SK-N-SH (cell line): ENCODE measurements around the gene IFNL1. TPM values are rescaled to one million over a fixed set of nuclear protein-coding genes. Genes with fewer than 3 reads are reported as not detected.

ENCODE experiments used
- CTCF ChIA-PET: fragments of 300-600, 350-600 bp; formaldehyde crosslinking; extraction: SDS; loops from one replicate; lab custom pipeline; 2021; lab: Yijun Ruan, JAX
- POLR2A ChIA-PET: fragments of 350-600 bp; sonication (Branson Sonifier 250); formaldehyde crosslinking; extraction: SDS; loops from one replicate; lab custom pipeline; 2020; ENCODE audit warnings: antibody characterized with exemption, inconsistent platforms; lab: Yijun Ruan, JAX
- DNase-seq: peaks from one replicate; pipeline ENCODE4 v3.0.0; 2012
- H2AFZ ChIP-seq: fragments of 200-600 bp; sonication (generic); 2 replicates; pipeline ENCODE4 v1.8.1; 2016; ENCODE audit warnings: antibody characterized with exemption, mild to moderate bottlenecking, low read depth
- H3F3A ChIP-seq: fragments of 200-600 bp; sonication (generic); replicated peaks from 2 replicates; pipeline ENCODE3; 2016; ENCODE audit warnings: antibody characterized with exemption, mild to moderate bottlenecking; ENCODE audit not compliant: insufficient read depth
- H3K27ac ChIP-seq, 2 experiments: fragments of 200-500 bp in 1 of 2; fragments of 200-600 bp in 1 of 2; sonication (Bioruptor generic) in 1 of 2; sonication (generic), shearing (Covaris generic) in 1 of 2; 2 replicates each; pipeline versions ENCODE4 v1.5.1 to v1.6.1; 2014 to 2016; ENCODE audit warnings: low read depth in 2 of 2, inconsistent platforms in 1 of 2, low read length in 1 of 2, mild to moderate bottlenecking in 1 of 2, mixed read lengths in 1 of 2
- H3K27me3 ChIP-seq: fragments of 200-600 bp; sonication (generic), shearing (Covaris generic); 2 replicates; pipeline ENCODE4 v1.6.1; 2016; ENCODE audit warnings: mixed run types; ENCODE audit not compliant: insufficient read depth
- H3K36me3 ChIP-seq, 2 experiments: fragments of 200-500 bp in 1 of 2; fragments of 200-600 bp in 1 of 2; sonication (Bioruptor generic) in 1 of 2; sonication (generic) in 1 of 2; replicated peaks in 1 of 2; 2 replicates each; pipeline versions ENCODE3 to v1.5.1; 2014 to 2016; ENCODE audit warnings: low read length in 1 of 2, mild to moderate bottlenecking in 1 of 2; ENCODE audit not compliant: insufficient read depth in 2 of 2, control insufficient read depth in 1 of 2
- H3K4me1 ChIP-seq, 2 experiments: fragments of 200-500 bp in 1 of 2; fragments of 200-600 bp in 1 of 2; sonication (Bioruptor generic) in 1 of 2; sonication (generic), shearing (Covaris generic) in 1 of 2; 2 replicates each; pipeline versions ENCODE4 v1.5.1 to v1.6.1; 2014 to 2016; ENCODE audit warnings: low read depth in 1 of 2, low read length in 1 of 2, mixed run types in 1 of 2; ENCODE audit not compliant: insufficient read depth in 2 of 2, control insufficient read depth in 1 of 2
- H3K4me2 ChIP-seq: fragments of 200-600 bp; sonication (generic), shearing (Covaris generic); 2 replicates; pipeline ENCODE4 v1.6.1; 2017; ENCODE audit warnings: mixed run types
- H3K4me3 ChIP-seq, 2 experiments: fragments of 200-500 bp in 1 of 2; fragments of 200-600 bp in 1 of 2; sonication (Bioruptor generic) in 1 of 2; sonication (generic), shearing (Covaris generic) in 1 of 2; 2 replicates each; pipeline versions ENCODE4 v1.5.1 to v1.8.1; 2014 to 2016; ENCODE audit warnings: low read depth in 2 of 2, inconsistent platforms in 1 of 2, low read length in 1 of 2, mild to moderate bottlenecking in 1 of 2, mixed read lengths in 1 of 2, moderate library complexity in 1 of 2
- H3K79me2 ChIP-seq: fragments of 200-600 bp; sonication (generic); 2 replicates; pipeline ENCODE4 v1.8.1; 2017; ENCODE audit warnings: mild to moderate bottlenecking; ENCODE audit not compliant: insufficient read depth
- H3K9ac ChIP-seq: fragments of 200-600 bp; sonication (generic); 2 replicates; pipeline ENCODE4 v1.6.1; 2017; ENCODE audit warnings: mixed run types
- H3K9me2 ChIP-seq: fragments of 200-600 bp; sonication (generic); 2 replicates; pipeline ENCODE4 v1.6.1; 2017; ENCODE audit warnings: mixed run types
- H3K9me3 ChIP-seq: fragments of 200-600 bp; sonication (generic); 2 replicates; pipeline ENCODE4 v1.6.1; 2017; ENCODE audit warnings: mixed run types, mild to moderate bottlenecking, moderate library complexity
- H4K20me1 ChIP-seq: fragments of 200-600 bp; sonication (generic); 2 replicates; pipeline ENCODE4 v1.6.1; 2017; ENCODE audit warnings: mild to moderate bottlenecking, mixed run types; ENCODE audit not compliant: insufficient read depth
- EZH2phosphoT487 ChIP-seq: fragments of 200-600 bp; sonication (generic); IDR thresholded peaks from 2 replicates; pipeline ENCODE4 v1.6.1; 2017; ENCODE audit warnings: low read depth, mixed run types, mild to moderate bottlenecking, antibody characterized with exemption, moderate library complexity, borderline replicate concordance
- FOSL2 ChIP-seq: IDR thresholded peaks from 2 replicates; pipeline ENCODE4 v1.4.0; 2012; ENCODE audit warnings: low read depth, mild to moderate bottlenecking, moderate library complexity, borderline replicate concordance
- MXI1 ChIP-seq: IDR thresholded peaks from 2 replicates; pipeline ENCODE4 v1.6.1; 2012; ENCODE audit warnings: mild to moderate bottlenecking, low read depth, low read length, improper control_type of control experiment
- NFIC ChIP-seq: IDR thresholded peaks from 2 replicates; pipeline ENCODE4 v1.4.0; 2012; ENCODE audit warnings: borderline replicate concordance
- NRF1 ChIP-seq: IDR thresholded peaks from 2 replicates; pipeline ENCODE4 v1.6.1; 2012; ENCODE audit warnings: low read depth, mild to moderate bottlenecking, low read length
- POLR2AphosphoS5 ChIP-seq: IDR thresholded peaks from 2 replicates; pipeline ENCODE4 v1.6.1; 2012; ENCODE audit warnings: low read depth, low read length
- SIN3A ChIP-seq: IDR thresholded peaks from 2 replicates; pipeline ENCODE4 v1.6.1; 2012; ENCODE audit warnings: low read depth, mild to moderate bottlenecking, low read length, moderate library complexity, borderline replicate concordance
- TAF1 ChIP-seq: IDR thresholded peaks from 2 replicates; pipeline ENCODE4 v1.6.1; 2012; ENCODE audit warnings: low read depth, mild to moderate bottlenecking, low read length, moderate library complexity, borderline replicate concordance
- YY1 ChIP-seq: IDR thresholded peaks from 2 replicates; pipeline ENCODE4 v1.4.0; 2012; ENCODE audit warnings: low read depth, mild to moderate bottlenecking
- WGBS: methylation state at CpG from one replicate; pipeline ENCODE4 v1.1.6; 2017; ENCODE audit warnings: low lambda C conversion rate; 5-methylcytosine and 5-hydroxymethylcytosine counted together
- polyA plus RNA-seq, 3 experiments: library from polyadenylated mRNA; depleted of rRNA; stranded (reverse); fragments of >200 nt; gene quantifications; 2 replicates each; pipeline ENCODE4 v1.2.3, GENCODE V29; 2012
- TF ChIP-seq, protein P1 (sequence below): IDR thresholded peaks from 2 replicates; pipeline ENCODE4 v1.4.0; 2012; ENCODE audit warnings: low read depth, borderline replicate concordance
- TF ChIP-seq, protein P2 (sequence below): fragments of 200-600 bp; sonication (generic); IDR thresholded peaks from 2 replicates; pipeline ENCODE4 v1.6.1; 2017; ENCODE audit warnings: antibody characterized with exemption, mild to moderate bottlenecking, moderate library complexity
- TF ChIP-seq, protein P3 (sequence below): IDR thresholded peaks from 2 replicates; pipeline ENCODE4 v1.4.0; 2012; ENCODE audit warnings: low read depth

The IFNL1 gene
- polyA plus RNA-seq, 1 of the 3 experiments (the other 2 are of a cell fraction) = not detected

DNA sequence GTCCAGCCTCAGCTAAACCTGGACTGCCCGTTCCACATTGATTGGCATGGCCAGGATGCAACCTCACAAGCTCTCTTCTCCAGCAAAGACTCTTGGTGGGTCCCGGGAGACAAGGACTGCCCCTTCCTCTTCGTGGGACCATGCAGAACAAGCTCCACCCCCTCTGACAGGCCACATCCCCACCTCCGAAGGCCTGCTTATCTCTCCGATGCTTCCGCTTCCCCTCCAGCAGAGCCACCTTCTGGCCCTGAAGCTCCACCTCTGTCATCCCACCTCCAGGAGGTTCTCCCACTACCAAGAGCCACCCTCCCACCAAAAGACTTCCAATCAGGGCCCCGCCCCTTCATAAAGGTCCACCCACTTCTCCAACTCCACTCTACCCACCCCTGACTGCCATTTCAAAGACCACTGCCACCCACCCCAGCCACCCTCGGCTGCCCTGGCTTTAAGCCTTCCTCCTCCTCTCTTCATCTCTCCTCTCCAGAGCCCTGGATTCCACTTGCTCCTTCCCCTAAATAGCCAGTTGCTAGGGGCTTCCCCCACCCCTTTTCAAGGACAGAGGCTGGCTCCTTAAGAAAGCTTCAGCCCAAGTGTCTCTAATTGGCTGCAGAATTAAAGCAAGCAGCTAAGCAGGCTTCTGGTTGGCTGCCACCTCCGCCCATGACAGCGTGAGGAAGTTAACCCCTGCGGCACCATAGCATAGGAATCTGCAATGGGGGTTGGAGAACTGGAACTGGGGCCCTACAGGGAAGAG lies 14.5 kb downstream of the IFNL1 start:
- Histone ChIP-seq H3F3A (no peaks in the 10 kb centered on the region), H3K9me3 (no peaks in the 10 kb centered on the region), H3K36me3 (peaks cover 0 to 3% of the 10 kb centered on the region in 2 experiments), H3K4me1 (no peaks in the 10 kb centered on the region), H3K27ac (no peak overlapping the region), H2AFZ (no peak overlapping the region), H3K9me2 (no peaks in the 10 kb centered on the region), H3K9ac (no peak overlapping the region), H3K4me3 (no peak overlapping the region), H3K27me3 (no peaks in the 10 kb centered on the region), H3K4me2 (no peak overlapping the region), H4K20me1 (no peaks in the 10 kb centered on the region), H3K79me2 (no peaks in the 10 kb centered on the region)
- ChIA-PET POLR2A (no interaction called here), CTCF (no interaction called here)
- DNase-seq = no peak
- TF ChIP-seq NFIC (no peak), MXI1 (no peak), YY1 (no peak)
- TF ChIP-seq, protein P1, sequence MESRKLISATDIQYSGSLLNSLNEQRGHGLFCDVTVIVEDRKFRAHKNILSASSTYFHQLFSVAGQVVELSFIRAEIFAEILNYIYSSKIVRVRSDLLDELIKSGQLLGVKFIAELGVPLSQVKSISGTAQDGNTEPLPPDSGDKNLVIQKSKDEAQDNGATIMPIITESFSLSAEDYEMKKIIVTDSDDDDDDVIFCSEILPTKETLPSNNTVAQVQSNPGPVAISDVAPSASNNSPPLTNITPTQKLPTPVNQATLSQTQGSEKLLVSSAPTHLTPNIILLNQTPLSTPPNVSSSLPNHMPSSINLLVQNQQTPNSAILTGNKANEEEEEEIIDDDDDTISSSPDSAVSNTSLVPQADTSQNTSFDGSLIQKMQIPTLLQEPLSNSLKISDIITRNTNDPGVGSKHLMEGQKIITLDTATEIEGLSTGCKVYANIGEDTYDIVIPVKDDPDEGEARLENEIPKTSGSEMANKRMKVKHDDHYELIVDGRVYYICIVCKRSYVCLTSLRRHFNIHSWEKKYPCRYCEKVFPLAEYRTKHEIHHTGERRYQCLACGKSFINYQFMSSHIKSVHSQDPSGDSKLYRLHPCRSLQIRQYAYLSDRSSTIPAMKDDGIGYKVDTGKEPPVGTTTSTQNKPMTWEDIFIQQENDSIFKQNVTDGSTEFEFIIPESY = no peak
- 88% methylated on average over 11 of the region's 11 CpGs for WGBS

DNA sequence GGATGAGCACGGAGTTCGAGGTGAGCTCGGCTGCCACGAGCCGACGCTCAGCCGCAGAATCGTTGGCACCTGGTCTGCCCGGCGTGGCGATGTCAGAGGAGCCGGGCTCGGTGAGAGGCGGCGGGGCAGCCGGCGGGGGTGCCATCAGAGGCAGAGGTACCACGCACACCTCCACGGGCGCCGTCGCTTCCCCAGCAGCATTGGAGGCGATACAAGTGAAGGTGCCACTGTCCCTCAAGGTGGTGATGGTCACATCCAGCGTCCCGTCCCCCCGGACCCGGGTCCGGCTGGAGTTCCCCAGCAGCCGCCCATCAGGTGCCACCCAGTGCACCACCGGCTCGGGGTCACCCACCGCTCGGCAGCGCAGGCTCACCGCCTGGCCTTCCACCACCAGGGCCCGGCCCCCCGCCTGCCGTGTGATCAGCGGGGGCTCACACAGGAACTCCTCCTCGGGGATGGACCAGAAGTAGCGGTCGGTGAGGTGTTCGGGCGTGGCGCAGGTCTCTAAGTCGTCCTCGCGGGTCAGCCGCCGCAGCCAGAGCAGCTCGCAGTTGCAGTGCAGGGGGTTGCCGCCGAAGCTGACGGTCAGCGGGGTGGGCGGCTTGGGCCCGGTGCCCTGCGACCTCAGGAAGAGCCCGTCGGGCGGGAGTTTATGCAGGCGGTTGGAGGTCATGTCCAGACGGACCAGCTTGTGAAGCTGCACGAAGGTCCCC lies 18.0 kb downstream of the IFNL1 start:
- Histone ChIP-seq H2AFZ (no peak overlapping the region), H4K20me1 (no peaks in the 10 kb centered on the region), H3K79me2 (no peaks in the 10 kb centered on the region), H3K27me3 (no peaks in the 10 kb centered on the region), H3K9me3 (no peaks in the 10 kb centered on the region), H3K27ac (no peak overlapping the region), H3K4me3 (no peak overlapping the region), H3K9ac (no peak overlapping the region), H3K9me2 (no peaks in the 10 kb centered on the region), H3K4me2 (no peak overlapping the region), H3K36me3 (peaks cover 0 to 3% of the 10 kb centered on the region in 2 experiments), H3K4me1 (peaks cover 0 to 3% of the 10 kb centered on the region in 2 experiments; a peak in 1 of 4 replicates), H3F3A (no peaks in the 10 kb centered on the region)
- TF ChIP-seq, protein P2, sequence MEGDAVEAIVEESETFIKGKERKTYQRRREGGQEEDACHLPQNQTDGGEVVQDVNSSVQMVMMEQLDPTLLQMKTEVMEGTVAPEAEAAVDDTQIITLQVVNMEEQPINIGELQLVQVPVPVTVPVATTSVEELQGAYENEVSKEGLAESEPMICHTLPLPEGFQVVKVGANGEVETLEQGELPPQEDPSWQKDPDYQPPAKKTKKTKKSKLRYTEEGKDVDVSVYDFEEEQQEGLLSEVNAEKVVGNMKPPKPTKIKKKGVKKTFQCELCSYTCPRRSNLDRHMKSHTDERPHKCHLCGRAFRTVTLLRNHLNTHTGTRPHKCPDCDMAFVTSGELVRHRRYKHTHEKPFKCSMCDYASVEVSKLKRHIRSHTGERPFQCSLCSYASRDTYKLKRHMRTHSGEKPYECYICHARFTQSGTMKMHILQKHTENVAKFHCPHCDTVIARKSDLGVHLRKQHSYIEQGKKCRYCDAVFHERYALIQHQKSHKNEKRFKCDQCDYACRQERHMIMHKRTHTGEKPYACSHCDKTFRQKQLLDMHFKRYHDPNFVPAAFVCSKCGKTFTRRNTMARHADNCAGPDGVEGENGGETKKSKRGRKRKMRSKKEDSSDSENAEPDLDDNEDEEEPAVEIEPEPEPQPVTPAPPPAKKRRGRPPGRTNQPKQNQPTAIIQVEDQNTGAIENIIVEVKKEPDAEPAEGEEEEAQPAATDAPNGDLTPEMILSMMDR = no peak
- TF ChIP-seq YY1 (no peak), POLR2AphosphoS5 (no peak), EZH2phosphoT487 (no peak), TAF1 (no peak), FOSL2 (no peak), NRF1 (no peak), SIN3A (no peak)
- TF ChIP-seq, protein P3, sequence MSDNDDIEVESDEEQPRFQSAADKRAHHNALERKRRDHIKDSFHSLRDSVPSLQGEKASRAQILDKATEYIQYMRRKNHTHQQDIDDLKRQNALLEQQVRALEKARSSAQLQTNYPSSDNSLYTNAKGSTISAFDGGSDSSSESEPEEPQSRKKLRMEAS = no peak
- ChIA-PET POLR2A (no interaction called here), CTCF (interaction anchor here (1.0 to 2.7 kb wide), 2 partner anchors 13 to 204 kb away, joined by 3 to 6 read pairs; no protein-coding TSS in a partner anchor)
- WGBS = 97% methylated on average over 36 of the region's 64 CpGs
- DNase-seq = no peak
